SU-DHL-6 (cell line): ENCODE measurements around the gene IDI2.

Source experiments
- CTCF ChIP-seq: fragments of 200-600 bp; sonication (generic); IDR thresholded peaks from one replicate; pipeline ENCODE4 v1.5.1; 2017; ENCODE audit warnings: antibody characterized with exemption, mild to moderate bottlenecking, low read length, moderate library complexity; ENCODE audit not compliant: insufficient read depth, poor library complexity, severe bottlenecking
- EZH2phosphoT487 ChIP-seq: fragments of 200-600 bp; sonication (generic), shearing (Covaris generic); conservative IDR thresholded peaks from 2 replicates; pipeline ENCODE4 v1.6.1; 2018; ENCODE audit warnings: mild to moderate bottlenecking, antibody characterized with exemption, low read length, moderate library complexity, mixed read lengths

- no peak for TF ChIP-seq CTCF
- no peak for TF ChIP-seq EZH2phosphoT487
Observed at GRCh38 chr10:1034758-1035157, 9.1 kb upstream of the IDI2 start.
